ENCODE results near the gene PARD3B.
A peak's percentile ranks its signal among the peaks of the same experiment; 100 is the strongest.

The PARD3B gene

DNA sequence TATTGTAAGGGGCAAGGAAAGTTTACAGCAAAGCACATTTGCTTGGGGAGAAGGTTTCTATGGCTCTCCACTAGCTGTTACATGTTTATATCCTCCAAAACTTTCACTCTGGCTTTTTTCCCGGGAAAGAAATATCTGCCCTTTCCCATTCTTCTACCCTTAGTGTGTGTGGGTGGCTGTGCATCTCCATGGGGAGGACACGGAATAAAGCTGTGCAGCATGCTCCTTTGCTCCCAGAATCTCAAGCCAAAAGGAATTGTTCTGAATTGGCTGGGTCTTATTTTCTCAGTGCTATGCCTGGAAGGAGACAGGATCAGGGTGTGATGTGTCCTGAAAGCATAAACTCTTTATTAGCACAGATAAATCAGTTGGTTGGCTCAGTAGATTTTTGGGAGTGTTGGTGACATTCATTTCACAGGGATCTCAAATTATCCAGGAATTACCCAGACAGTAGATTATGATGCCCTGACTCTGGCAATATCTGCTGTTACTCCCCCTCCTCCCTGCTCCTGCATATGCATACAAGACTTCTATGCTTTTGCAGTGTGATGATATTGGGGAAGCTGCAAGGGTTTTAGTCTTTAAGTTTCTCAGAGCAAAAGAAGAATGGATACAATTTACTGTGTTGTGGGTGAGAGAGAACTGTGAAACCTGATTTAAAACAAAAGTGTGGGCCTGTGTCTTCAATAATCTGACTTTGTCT is 63.1 kb downstream of the PARD3B start:
- no peak for TF ChIP-seq CTCF (IDR thresholded peaks at IDR 0.05; ENCODE audit: control insufficient read depth, extremely low read depth, insufficient read depth)
- DNase-seq (ENCODE audit: low read depth) = no peak
- H3K4me3 ChIP-seq (ENCODE audit: low read depth, low read length) = no peak overlapping the region

- TF ChIP-seq CTCF (IDR thresholded peaks at IDR 0.05; ENCODE audit: control insufficient read depth, extremely low read depth, insufficient read depth) = no peak
- DNase-seq (ENCODE audit: low read depth) = no peak
- no peak overlapping the region for H3K4me3 ChIP-seq (ENCODE audit: low read depth, low read length)
Measured at GRCh38 chr2:204611017-204611631, 65.8 kb downstream of the PARD3B start.

- TF ChIP-seq CTCF (IDR thresholded peaks at IDR 0.05; ENCODE audit: control insufficient read depth, extremely low read depth, insufficient read depth) = no peak
- DNase-seq (ENCODE audit: low read depth) = no peak
- H3K4me3 ChIP-seq (ENCODE audit: low read depth, low read length) = no peak overlapping the region
Measured at GRCh38 chr2:204611764-204612163, 66.5 kb downstream of the PARD3B start.

DNA sequence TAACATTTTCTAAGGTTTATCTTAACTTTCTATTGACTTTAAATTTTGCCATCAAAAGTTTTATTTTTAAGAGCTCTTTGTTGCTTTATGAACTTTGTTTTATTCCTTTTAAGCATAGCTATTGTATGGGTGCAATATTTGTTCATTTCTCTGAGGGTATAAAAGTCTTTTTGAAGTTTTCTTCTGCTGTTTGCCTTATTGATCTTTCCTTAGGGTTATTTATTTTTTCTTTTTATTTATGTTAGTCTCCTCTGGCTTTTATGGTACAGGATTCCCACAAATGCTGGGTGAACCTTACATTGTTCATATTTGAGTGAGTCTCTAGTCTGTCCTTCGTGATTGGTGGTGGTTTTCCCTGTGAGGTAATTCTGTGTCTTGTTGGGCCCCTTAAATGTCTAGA is 68.4 kb downstream of the PARD3B start:
- no peak for TF ChIP-seq CTCF (IDR thresholded peaks at IDR 0.05; ENCODE audit: control insufficient read depth, extremely low read depth, insufficient read depth)

GRCh38 chr2:204615456-204615855 is 70.2 kb downstream of the PARD3B start:
- DNase-seq (ENCODE audit: low read depth) = no peak
- no peak for TF ChIP-seq CTCF (IDR thresholded peaks at IDR 0.05; ENCODE audit: control insufficient read depth, extremely low read depth, insufficient read depth)
- no peak overlapping the region for H3K4me3 ChIP-seq (ENCODE audit: low read depth, low read length)

More for the DNA sequence above, 68.4 kb downstream of the PARD3B start:
- no peak overlapping the region for H3K4me3 ChIP-seq (ENCODE audit: low read depth, low read length)
- no peak for DNase-seq (ENCODE audit: low read depth)

DNA sequence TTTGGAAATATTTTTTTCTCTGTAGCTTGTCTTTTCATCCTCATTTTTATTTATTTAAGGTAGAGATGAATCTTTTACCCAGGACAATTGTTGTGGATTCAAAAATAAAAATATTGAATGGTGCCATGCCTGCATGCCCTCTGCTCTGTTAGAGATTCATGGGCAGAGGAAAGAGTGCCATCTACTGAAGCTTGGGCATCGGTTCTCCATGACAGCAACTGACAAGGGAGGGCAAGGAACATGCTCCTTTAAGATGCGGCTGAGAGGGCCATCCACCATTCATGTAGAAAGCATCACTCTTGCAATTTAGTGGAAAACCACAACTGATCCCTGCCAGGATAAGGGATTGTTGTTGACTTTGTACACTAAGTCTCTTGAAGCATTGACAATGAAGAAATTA is 79.9 kb downstream of the PARD3B start:
- peak; percentile 69 for TF ChIP-seq CTCF (IDR thresholded peaks at IDR 0.05; ENCODE audit: control insufficient read depth, extremely low read depth, insufficient read depth)
- no peak for DNase-seq (ENCODE audit: low read depth)
- H3K4me3 ChIP-seq (ENCODE audit: low read depth, low read length) = no peak overlapping the region
